GM21390 (cell line): Measurements from ENCODE around the gene ACTR3C.
A peak's percentile ranks its signal among the peaks of the same experiment; 100 is the strongest.

Source experiments
- ATAC-seq: cut with Tn5 transposase; IDR thresholded peaks from one replicate; pipeline ENCODE4 v1.9.1; 2021; ENCODE audit not compliant: unreplicated experiment

The ACTR3C gene

DNA sequence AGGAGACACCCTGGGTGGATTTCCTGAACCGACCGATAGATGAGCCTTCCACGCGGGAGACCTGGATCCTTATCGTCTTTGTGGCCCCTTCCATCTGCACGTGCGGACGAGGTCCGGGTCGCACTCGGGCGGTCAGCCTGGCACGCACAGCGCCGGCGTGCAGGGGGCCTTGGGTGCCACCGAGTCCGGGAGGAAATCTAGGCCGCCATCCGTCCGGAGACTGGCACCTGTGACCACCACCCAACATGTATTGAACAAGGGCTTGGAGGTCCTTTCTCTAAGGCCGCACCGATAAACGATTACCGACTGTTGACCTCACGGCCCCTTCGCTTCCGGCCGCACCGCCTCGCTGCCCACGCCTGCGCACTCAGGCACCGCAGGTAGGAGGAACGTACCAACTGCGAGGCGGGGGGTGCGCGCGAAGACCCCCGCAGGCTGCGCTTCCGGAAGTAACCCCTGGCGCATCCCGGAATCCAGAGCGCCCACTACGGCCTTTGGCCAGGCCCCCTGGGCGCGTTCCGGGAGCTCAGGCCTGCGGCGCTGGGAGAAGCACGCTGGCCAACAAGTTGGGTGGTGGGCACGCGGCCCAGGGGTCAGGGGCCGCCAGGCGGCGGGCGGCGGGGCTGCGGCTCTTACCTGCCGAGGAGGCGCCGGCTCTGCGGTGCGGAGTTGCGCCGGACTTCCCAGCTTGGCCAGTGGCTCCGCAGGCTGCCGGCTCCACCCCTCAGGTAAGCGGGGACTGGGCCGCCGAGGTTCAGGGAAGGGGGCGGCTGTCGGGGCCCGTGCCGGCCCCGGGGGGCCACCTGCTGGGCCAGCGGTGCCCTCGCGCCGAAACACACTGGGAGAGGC is at the start of gene ACTR3C, which contains the start of gene LRRC61:
Gene ACTR3C (minus strand): TSS at position 713 of the 849 bp plus-strand sequence. CDS start 28,249 bp downstream, outside the sequence.
Gene LRRC61 (plus strand): TSS at position 523 of the 849 bp plus-strand sequence. CDS start 13,507 bp downstream, outside the sequence.
- ATAC-seq, result peak; percentile 63

DNA sequence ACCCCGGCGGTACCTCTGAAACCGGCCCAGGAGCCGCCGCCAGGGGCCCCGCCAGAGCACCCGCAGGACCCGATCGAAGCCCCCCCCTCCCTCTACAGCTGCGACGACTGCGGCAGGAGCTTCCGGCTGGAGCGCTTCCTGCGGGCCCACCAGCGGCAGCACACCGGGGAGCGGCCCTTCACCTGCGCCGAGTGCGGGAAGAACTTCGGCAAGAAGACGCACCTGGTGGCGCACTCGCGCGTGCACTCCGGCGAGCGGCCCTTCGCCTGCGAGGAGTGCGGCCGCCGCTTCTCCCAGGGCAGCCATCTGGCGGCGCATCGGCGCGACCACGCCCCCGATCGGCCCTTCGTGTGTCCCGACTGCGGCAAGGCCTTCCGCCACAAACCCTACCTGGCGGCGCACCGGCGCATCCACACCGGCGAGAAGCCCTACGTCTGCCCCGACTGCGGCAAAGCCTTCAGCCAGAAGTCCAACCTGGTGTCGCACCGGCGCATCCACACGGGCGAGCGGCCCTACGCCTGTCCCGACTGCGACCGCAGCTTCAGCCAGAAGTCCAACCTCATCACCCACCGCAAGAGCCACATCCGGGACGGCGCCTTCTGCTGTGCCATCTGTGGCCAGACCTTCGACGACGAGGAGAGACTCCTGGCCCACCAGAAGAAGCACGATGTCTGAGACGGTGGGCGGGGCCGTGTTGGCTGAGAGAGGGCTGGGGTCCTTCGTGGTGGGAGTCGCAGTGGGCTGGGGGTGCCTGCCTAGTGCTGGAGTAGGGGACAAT is 49.1 kb upstream of the ACTR3C start:
- ATAC-seq, result no peak

DNA sequence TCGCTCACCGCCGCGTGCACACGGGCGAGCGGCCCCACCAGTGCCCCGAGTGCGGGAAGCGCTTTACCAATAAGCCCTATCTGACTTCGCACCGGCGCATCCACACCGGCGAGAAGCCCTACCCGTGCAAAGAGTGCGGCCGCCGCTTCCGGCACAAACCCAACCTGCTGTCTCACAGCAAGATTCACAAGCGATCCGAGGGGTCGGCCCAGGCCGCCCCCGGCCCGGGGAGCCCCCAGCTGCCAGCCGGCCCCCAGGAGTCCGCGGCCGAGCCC is 48.6 kb upstream of the ACTR3C start:
- no peak for ATAC-seq

DNA sequence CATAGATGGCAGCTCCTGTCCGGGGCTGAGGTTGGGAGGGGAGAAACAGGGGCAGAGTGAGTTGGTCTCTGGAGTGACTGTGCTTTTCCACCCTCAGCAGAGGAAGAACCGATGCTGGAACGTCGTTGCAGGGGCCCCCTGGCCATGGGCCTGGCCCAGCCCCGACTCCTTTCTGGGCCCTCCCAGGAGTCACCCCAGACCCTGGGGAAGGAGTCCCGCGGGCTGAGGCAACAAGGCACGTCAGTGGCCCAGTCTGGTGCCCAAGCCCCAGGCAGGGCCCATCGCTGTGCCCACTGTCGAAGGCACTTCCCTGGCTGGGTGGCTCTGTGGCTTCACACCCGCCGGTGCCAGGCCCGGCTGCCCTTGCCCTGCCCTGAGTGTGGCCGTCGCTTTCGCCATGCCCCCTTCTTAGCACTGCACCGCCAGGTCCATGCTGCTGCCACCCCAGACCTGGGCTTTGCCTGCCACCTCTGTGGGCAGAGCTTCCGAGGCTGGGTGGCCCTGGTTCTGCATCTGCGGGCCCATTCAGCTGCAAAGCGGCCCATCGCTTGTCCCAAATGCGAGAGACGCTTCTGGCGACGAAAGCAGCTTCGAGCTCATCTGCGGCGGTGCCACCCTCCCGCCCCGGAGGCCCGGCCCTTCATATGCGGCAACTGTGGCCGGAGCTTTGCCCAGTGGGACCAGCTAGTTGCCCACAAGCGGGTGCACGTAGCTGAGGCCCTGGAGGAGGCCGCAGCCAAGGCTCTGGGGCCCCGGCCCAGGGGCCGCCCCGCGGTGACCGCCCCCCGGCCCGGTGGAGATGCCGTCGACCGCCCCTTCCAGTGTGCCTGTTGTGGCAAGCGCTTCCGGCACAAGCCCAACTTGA is 48.0 kb upstream of the ACTR3C start:
- no peak for ATAC-seq

DNA sequence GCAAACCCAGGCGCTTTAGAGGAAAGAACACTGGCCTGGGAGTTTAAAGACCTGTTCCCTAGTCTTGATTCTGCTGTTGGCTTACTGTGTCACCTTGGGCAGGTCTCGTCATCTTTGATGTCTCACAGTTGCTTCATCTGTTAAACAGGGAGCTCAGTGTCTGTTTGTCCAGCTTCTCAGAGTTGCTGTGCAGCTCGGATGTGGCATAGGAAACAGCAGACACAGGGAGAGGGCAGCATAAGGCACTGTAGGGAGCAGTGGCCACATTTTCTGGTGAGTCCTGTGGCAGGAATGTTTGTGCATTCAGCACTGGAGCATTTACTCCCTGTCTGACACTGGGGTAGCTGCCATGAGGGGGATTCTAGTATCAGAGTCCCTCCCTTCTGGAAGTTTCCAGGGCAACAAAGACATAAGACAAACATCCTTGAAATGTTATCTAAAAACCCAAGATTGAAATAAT is 47.3 kb upstream of the ACTR3C start:
- no peak for ATAC-seq

DNA sequence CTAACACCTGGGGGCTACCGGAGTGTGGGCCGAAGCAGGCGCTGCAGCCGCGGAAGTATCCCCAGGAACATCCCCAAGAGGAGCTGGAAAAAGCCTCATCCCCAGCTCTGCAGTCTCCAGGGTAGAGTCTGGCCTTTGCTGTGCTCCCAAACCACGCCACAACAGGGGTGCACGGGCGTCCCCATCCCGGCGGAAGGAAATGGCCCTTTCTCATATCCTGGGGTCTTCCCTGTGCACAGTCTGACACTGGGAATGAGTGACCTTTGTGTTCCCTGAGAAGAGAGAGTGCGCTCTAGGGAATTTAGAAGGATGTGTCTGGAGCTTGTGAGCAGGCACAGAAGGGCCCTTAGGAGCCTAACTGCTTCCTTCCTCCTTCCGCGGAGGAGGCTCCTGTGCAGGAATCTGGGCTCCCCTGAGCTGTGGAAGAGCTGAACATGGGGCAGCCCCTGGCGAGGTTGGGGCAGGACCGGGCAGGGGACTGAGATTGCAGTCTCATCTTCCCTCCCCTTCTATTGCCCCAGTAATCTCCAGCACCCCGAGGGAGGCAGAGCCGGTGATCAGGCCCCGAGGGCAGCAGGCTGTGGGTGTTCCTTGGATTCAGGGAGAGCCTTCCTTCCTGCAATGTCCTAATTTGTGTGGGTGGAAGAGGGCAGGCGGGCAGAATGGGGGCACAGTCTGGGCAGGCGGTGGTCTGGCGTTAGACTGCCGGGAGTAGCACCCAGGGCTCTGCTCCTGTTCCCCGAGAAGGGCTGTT is 46.6 kb upstream of the ACTR3C start:
- ATAC-seq, result no peak

DNA sequence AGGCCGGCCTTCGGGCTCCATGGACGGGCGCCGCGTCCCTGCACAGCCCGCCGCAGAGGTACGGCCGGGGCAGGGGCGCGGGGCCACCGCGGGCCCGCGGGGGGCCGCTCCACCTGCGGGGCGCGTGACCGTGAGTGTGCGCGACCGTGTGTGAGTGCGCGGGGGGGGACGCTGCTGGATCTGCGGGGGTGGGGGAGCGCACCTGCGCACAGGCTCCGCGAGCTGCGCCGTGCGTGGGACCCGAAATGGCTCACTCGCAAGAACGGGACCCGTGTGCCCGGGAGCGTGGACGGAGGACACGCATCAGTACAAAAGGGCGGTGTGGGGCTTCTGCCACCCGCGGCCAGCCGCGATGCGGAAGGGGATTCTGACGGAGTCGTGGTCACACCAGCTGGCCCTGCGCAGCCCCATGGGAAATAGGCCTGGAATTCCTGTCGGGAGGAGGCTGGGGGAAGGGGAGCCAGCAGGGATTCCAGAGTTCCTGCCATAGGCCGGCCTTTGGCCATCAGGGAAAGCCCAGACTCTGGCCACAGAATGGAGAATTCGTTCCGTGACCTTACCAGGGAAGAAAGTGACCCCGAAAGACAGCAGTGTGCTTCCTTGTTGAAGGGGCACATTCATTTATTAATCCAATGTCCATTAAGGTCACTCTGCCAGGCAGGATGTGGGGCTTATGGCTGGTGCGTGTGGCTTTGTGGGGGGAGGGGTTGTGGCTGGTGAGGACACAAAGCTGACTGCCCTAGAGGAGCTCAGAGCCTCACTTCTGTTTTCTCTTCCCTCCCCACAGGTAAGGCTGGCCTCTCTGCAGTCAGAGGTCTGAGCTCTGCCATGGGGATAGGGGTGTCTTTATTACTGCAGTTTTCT is 45.8 kb upstream of the ACTR3C start:
- ATAC-seq, result peak; percentile 45

DNA sequence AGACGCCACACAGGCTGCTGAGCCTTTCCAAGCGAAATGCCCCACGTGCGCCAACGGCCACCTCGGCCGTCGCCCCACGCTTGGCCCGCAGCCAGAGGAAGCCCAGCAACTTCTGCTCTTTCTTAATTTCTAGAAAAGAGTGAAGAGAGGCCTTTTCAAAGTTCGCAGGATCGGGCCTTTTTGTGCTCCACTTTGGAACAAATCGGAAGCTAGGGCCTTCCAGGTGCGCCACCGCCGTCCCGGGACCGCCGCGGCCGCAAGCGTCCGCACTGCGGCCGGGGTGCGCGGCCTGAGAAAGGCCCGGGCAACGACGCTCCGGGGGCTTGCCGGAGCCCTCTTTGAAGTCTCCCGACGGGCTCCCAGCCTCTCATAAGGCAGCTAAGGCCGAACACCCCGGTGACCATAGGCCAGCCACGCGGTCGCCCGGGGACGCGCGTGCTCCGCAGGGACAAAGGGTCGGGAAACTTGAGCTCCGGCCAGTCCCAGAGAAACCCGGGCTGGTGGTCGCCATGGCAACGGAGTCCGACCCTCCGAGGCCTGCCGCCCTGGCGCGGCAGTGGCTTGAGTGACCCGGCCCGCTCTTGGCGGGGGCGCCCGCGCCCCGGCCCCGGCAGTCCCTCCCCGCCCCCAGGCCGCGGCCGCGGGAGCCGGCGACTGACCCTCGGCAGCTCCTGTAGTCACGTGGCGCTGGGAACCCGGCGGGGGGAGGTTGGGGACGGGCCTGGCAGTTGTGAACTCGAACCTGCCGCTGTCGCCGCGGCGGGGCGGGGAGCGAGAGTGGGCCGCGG is 44.9 kb upstream of the ACTR3C start, which contains the start of gene REPIN1:
Gene REPIN1 (plus strand): TSS at position 727 of the 788 bp plus-strand sequence. CDS start 890 bp downstream, outside the sequence.
- ATAC-seq, result peak; percentile 59

DNA sequence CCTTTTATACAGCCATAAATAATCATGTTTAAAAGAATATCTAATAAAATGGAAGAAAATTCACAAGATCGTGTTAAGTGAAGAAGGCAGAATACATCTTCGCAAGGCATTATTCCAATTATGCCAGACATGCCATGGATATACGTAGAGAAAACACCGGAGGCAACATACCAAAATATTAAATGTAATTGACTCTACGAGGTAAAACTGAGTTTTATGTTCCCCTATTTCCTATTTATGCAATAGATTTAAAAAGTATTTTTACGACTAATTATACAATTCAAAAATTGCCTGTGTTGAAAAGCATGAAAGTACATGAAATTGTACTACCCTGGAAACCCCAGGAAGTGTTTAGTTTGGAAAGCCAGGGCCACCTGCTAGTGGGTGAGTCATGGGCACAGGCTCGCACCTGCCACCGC is 44.3 kb upstream of the ACTR3C start:
- no peak for ATAC-seq

DNA sequence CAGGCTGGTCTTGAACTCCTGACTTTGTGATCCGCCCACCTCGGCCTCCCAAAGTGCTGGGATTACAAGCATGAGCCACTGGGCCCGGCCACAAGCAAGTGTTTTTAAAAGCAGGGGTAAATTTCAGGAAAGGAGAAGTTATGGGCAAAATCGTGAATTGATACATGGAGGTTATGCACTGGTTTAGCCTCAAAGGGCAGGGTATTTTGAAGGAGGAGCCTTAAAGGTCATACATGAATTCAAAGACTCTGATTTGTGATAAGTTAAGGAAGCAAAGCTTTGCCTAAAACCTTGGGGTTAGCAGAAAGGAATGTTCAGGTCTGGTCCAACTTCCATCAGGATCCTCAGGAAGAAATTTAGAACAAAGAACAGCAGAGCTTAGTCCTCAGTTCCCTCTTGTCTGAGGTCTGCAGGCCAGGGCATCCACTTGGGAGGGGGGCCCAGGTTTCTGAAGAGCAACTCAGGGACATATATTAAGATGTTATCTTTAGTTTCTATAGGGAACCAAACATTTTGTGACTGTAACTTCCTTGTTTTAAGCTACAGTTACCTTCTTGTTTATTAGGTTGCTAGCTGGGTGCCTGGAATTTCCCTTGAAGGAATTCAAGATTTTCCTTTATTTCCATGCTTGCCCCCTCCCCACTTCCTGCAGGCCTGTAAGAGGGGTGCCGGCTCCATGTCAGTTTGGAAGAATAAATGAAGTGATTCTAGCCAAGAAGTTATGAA is 42.5 kb upstream of the ACTR3C start:
- no peak for ATAC-seq

DNA sequence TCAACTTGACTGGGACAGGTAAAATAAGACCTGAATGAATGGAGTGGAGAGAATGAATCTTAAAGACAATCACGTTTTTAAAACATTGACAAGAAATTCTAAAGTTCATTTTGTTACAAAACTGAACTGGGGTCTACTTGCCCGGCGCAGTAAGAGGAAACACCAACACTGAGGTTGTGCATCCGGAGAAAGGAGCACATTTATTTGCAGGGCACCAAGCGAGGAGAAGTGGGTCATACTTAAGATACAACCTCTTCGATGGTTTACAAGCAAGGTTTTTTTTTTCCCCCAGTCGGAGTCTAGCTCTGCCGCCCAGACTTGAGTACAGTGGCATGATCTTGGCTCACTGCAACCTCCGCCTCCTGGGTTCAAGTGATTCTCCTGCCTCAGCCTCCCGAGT is 41.8 kb upstream of the ACTR3C start:
- no peak for ATAC-seq

DNA sequence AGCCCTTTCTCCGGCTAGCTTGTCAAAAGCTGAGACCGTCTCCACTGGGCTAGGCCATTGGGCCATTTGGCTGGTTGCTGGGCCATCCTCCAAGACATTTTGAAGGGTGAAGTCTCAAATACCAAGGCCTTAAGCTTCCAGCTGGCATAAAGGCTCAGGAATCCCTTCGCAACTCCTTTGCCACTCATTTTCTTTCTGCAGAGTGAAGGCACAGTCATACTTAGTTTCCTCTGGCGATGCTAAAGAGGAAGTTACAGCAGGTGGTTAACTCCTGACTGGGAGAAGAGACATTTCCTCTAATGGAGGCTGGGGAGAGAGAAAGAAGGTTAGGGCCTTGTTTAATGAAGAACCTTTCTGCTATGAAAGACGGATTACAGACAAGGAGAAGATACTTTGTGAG is 40.5 kb upstream of the ACTR3C start:
- ATAC-seq, result no peak

DNA sequence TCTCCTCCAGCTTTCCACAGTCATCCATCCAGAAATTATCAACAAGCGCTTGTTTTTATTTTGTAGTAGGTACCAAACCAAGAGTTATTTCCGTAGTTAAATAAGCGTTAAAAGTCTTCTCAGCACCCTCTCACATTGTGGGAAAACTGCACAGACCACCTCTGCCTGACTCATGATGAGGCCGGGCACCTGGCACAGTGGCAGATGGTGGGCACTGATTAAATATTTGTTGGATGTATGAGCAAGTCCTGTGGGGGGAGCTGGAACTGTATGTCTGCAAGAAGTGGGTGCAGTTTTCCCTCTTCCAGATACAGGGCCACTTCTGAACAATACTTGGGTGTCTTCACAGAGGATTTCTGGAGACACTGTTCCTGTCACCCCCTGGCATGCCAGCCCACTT is 40.0 kb upstream of the ACTR3C start:
- no peak for ATAC-seq

DNA sequence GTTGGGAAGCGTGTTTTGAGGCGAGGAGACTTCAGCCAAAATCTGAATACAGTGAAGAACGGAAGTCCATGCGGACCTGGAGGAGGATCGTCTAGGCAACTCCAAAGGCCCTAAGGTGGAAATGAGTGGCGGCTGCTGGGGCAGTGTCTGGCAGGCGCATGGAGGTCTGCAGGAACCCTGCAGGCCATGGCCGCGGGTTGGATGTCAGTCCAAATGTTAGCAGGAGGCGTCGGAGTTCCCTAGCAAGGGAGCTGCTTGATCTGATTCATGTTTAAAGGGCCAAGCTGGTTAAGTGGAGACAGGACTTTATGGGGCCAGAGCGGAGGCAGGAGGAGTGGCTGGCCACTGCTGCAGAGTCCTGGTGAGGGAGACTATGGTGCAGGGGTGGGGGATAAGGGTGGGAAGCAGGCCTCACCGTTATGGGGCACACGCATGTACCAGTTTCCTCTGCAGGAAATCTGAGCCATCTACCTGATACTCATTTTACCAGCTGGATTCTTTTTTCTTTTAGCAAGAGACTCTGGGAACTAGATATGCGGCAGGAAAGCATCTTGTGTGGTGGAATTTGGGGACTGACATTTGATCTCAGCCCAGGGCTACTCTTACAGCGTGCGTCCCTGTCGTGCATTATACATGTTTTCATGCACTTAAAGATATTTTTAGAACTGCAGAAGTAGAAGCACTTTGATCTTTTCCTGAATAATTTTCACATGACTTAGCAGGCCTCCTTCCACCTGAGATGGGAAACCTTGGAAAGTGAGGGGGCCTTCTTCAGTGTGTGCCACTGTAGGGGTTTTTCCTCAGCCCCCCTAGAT is 38.7 kb upstream of the ACTR3C start:
- no peak for ATAC-seq

DNA sequence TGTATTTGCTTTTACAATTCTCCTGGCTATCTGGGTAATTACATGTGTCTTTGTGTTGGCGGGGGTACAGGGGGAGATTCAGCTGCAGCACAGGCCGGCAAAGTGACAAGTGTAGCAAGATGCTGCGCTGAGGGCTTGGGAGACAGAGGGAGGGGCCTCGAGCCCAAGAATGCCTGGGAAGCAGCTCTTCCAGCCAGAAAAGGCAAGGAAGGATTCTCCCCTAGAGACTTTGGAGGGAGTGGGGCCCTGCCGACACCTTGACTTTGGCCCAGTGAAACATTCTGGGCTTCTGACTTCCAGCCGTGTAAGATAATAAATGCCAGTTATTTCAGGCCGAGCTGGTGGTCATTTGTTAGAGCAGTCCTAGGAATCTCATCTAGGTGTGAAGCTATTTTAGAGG is 38.1 kb upstream of the ACTR3C start:
- ATAC-seq, result no peak

DNA sequence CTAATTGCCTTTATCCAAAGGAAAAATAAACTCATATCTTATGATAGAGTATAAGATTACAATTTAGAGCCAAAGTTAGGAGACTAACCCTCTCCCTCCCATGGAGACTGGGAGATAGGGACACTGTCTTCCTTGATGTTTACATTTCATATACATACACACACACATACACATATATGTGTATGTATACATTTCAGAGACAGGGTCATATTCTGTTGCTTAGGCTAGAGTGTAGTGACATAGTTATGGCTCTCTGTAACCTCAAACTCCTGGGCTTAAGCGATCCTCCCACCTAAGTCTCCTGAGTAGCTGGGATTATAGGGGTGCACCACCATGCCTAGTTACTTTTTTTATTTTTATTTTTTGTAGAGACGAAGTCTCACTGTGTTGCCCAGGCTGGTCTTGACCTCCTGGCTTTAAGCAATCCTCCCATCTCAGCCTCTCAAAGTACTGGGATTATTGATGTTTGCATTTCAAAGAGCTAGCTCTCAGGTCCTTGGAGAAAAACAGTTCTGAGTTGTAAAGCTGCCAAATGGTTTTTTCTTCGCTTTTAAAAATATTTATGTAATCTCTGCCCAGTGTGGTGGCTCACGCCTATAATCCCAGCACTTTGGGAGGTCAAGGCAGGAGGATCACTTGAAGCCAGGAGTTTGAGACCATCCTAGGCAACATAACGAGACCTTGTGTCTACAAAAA is 37.2 kb upstream of the ACTR3C start:
- no peak for ATAC-seq
